Thymus (tissue), 11 donors: Measurements from ENCODE around the gene NME7. TPM values are rescaled to one million over a fixed set of nuclear protein-coding genes. Genes with fewer than 3 reads are reported as not detected.
A peak's percentile ranks its signal among the peaks of the same experiment; 100 is the strongest.

Experiments used
- DNase-seq, 9 donors: peaks; one replicate each; pipeline ENCODE4 v3.0.0-alpha.2; 2013; ENCODE audit warnings: low spot score in 9 of 9, low read depth in 6 of 9, missing footprints in 1 of 9
- H3K27ac ChIP-seq, 2 donors: one replicate each; pipeline ENCODE4 v1.5.1; 2013; ENCODE audit warnings: control low read depth in 1 of 2, low read depth in 1 of 2, low read length in 1 of 2, mild to moderate bottlenecking in 1 of 2, moderate library complexity in 1 of 2
- H3K27me3 ChIP-seq, 2 donors: one replicate each; pipeline ENCODE4 v1.5.1; 2013; ENCODE audit warnings: low read length in 1 of 2; ENCODE audit not compliant: control insufficient read depth in 2 of 2, insufficient read depth in 1 of 2
- H3K36me3 ChIP-seq, 2 donors: one replicate each; pipeline ENCODE4 v1.5.1; 2013; ENCODE audit warnings: low read length in 1 of 2, mild to moderate bottlenecking in 1 of 2, moderate library complexity in 1 of 2; ENCODE audit not compliant: control insufficient read depth in 2 of 2, insufficient read depth in 2 of 2
- H3K4me1 ChIP-seq, 2 donors: one replicate each; pipeline ENCODE4 v1.5.1; 2013; ENCODE audit warnings: low read length in 2 of 2; ENCODE audit not compliant: control insufficient read depth in 2 of 2, insufficient read depth in 2 of 2
- H3K4me3 ChIP-seq, 2 donors: one replicate each; pipeline ENCODE4 v1.5.1; 2013; ENCODE audit warnings: low read length in 2 of 2, control low read depth in 1 of 2, mild to moderate bottlenecking in 1 of 2
- H3K9me3 ChIP-seq, 2 donors: one replicate each; pipeline ENCODE4 v1.5.1; 2013; ENCODE audit warnings: low read length in 1 of 2, mild to moderate bottlenecking in 1 of 2; ENCODE audit not compliant: control insufficient read depth in 2 of 2, insufficient read depth in 1 of 2
- WGBS: extraction: QIAGEN DNeasy Blood & Tissue Kit; methylation state at CpG from one replicate; pipeline ENCODE4 v1.1.7; 2013; 5-methylcytosine and 5-hydroxymethylcytosine counted together
- polyA plus RNA-seq: library from polyadenylated mRNA; stranded (reverse); fragments of 200-250 nt; gene quantifications from one replicate; pipeline ENCODE4 v1.2.3, GENCODE V29; 2013
- total RNA-seq: library from RNA; stranded (reverse); fragments of 120-200 nt; gene quantifications from one replicate; pipeline ENCODE4 v1.2.4, GENCODE V29; 2013
- donor health status: healthy.

The NME7 gene
- total and polyA plus RNA-seq, 2 donors, result 14.9 to 16.1 TPM

DNA sequence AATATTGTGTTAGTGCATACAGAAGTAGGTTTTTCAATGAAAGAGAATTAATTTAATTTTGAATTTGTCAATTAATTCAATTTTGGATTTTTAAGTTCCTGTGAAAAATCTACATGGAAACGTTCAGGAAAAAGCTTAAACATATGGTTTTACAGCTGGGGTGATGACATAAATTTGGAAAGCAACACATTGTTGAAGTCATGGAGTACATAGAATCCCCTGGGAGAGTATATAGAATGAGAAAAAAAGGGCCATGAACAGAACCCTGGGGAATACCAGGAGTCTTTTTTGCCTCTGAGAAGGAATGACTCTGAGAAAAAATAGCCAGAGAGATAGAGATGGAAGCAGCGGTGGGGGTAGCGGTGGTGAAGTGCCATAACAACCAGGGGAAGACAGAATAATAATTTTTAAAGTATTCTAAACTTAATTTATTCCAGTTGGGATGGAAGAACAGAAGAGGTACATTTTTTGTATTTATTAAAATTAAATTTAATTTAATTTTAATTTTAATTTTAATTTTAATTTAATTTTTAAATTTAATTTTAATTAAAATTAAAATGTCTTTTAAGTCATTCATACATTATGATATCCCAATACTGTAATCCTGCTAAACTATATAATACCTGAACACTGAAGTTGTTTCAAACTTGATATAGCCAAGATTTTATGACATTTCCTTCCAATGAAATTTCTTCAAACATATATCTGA is 48.9 kb downstream of the NME7 start:
- Histone ChIP-seq H3K36me3 (no peaks in the 10 kb centered on the region), H3K27ac (no peak overlapping the region), H3K4me1 (no peaks in the 10 kb centered on the region), H3K27me3 (no peaks in the 10 kb centered on the region), H3K9me3 (no peaks in the 10 kb centered on the region), H3K4me3 (no peak overlapping the region)
- DNase-seq, result no peak
- 98% methylated on average over 3 of the region's 3 CpGs for WGBS

GRCh38 chr1:169316556-169316955 is 51.0 kb downstream of the NME7 start:
- H3K36me3 ChIP-seq, result no peaks in the 10 kb centered on the region
- no peaks in the 10 kb centered on the region for H3K27me3 ChIP-seq
- peaks cover 0 to 4% of the 10 kb centered on the region in 2 donors for H3K4me1 ChIP-seq
- no peak overlapping the region for H3K27ac ChIP-seq
- no peak overlapping the region for H3K4me3 ChIP-seq
- no peak for DNase-seq
- no peaks in the 10 kb centered on the region for H3K9me3 ChIP-seq

DNA sequence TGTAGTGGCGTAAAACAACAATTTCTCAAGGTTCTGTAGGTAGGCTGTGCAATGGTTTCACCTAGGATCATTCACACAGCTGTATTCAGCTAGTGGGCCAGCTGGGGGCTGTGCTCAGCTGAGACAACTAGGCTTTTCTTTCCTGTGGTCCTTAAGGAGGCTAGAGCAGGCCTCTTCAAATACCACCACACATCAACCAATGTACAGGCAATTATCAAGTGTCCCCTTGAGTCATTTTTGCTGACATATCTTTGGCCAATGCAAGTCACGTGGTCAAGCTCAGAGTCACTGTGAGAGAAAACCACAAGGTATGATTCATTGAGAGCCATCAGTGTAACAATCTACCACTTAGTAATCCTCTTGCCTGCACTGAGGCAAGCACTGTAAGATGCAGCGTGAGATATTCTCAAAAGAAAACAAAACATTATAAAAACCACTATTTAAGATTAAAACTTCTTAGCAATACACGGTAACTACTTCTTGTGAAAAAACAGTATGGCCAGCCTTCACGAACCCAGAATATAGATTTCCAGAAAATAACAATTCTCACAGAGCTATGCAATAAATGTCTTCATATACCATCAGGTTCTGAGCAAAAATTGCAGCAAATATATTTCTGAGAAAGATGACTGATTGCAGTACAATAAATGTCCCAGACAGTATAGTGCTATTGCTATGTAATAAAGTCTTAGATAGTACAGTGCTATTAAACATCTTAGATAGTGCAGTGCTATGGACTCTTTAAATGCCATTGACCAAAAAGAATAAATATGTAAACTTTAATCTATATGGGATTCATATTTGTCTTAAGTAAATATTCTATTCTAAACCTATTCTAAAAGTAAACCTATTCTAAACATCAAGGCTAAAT is 55.3 kb downstream of the NME7 start:
- H3K4me1 ChIP-seq, result peaks cover 0 to 4% of the 10 kb centered on the region in 2 donors
- peak in 2 of 9 donors; percentile 3 to 36 for DNase-seq
- H3K36me3 ChIP-seq, result no peaks in the 10 kb centered on the region
- WGBS, result 78% methylated on average over 5 of the region's 5 CpGs
- no peaks in the 10 kb centered on the region for H3K9me3 ChIP-seq
- H3K27ac ChIP-seq, result no peak overlapping the region
- no peaks in the 10 kb centered on the region for H3K27me3 ChIP-seq
- no peak overlapping the region for H3K4me3 ChIP-seq

DNA sequence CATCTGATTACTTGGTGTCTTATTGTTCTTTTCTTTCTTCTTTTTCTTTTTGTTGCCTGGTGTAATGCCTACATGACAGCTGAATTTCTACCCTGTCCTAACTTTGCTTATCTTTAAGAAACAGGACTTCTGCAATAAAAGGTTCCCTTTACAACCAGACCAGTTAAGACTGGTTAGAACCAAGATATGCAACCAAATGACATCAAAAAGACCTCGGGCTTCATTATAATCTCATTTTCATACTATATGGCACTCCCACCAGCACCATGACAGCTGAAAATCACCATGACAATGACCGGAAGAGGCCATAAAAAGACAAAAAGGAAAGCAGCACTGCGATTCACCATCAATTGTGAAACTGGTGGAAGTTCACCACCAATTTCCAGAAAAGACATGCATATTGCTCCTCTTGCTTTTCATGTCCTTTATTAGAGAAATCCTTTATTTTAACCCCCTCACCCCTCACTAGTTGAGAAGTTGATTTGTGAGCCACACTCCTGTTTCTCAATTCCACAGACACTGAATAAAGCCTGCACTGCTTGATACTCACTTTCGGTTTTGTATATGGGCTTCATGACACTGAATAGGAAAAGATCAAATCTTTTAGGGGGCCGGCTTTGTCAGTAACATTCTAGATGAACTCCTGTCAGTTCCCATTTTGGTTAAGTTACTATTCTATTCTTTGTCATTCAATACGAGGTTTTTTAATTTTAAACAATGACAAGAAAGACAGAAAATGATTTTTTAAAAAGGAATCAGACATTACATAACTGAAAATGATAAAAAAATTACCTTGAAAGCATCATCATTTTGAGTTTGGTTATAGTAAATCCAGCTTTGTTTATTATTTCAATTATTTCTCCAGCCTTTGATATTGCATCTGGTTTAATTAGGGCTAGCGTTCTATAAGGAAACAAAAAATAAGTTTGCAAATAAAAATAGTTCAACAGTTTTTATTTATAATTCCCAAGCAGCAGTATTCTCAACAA is 58.1 kb downstream of the NME7 start:
- H3K27me3 ChIP-seq, result no peaks in the 10 kb centered on the region
- H3K36me3 ChIP-seq, result no peaks in the 10 kb centered on the region
- H3K27ac ChIP-seq, result no peak overlapping the region
- peak in 3 of 9 donors; percentile 16 to 53 (median 17) for DNase-seq
- H3K9me3 ChIP-seq, result no peaks in the 10 kb centered on the region
- peaks cover 0 to 4% of the 10 kb centered on the region in 2 donors for H3K4me1 ChIP-seq
- 21% methylated on average over 7 of the region's 7 CpGs for WGBS
- peak overlapping the region in 1 of 2 donors; percentile 3 for H3K4me3 ChIP-seq

- Histone ChIP-seq H3K9me3 (no peaks in the 10 kb centered on the region), H3K36me3 (no peaks in the 10 kb centered on the region), H3K27ac (no peak overlapping the region), H3K4me3 (no peak overlapping the region), H3K4me1 (peaks cover 0 to 4% of the 10 kb centered on the region in 2 donors), H3K27me3 (no peaks in the 10 kb centered on the region)
- no peak for DNase-seq
- WGBS, result 99% methylated on average over 2 of the region's 2 CpGs
These were observed 59.1 kb downstream of the NME7 start for GRCh38 chr1:169308313-169309039.

DNA sequence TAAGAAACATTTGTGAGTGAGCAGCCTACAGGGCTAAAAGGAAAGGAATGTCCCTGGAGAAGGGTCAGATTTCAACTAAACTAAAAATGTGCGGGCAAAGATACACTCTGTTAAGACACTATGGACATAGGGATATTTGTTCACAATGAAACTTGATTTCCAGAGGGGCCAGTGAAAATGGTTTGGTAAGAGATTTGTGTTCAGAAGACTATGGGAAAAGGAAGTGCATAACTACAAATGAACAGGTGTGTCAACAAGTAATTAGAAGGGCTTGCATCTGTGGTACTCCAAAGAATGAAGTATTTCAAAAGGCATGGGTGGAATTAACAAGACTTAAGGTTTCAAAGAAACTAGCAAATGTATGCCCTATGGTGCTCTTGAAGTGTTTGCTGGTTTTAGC is 60.4 kb downstream of the NME7 start:
- DNase-seq, result no peak
- Histone ChIP-seq H3K4me3 (no peak overlapping the region), H3K36me3 (no peaks in the 10 kb centered on the region), H3K4me1 (peaks cover 0 to 2% of the 10 kb centered on the region in 2 donors), H3K27me3 (no peaks in the 10 kb centered on the region), H3K27ac (no peak overlapping the region), H3K9me3 (no peaks in the 10 kb centered on the region)
- WGBS, result 95% methylated on average over 1 of the region's 1 CpG

DNA sequence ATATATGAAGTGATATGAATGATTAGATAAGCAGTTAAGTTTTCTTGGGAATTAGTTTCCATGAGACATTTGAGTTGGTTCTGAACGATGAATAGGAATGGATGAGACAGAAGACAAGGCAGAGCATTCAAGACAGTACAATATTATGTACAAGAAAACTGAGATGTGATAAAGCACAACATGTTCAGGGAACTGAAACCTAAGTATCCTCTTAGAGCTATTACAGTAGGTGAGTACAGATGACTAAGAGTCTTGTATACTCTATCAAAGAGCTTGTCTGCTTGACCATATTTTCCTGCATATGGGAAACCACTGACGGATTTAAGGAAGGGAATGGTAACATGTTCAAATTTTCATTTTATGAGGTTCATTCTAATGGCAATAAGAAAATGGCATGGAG is 61.6 kb downstream of the NME7 start:
- no peaks in the 10 kb centered on the region for H3K4me1 ChIP-seq
- H3K27ac ChIP-seq, result no peak overlapping the region
- WGBS, result 99% methylated on average over 2 of the region's 2 CpGs
- no peaks in the 10 kb centered on the region for H3K36me3 ChIP-seq
- no peaks in the 10 kb centered on the region for H3K27me3 ChIP-seq
- H3K4me3 ChIP-seq, result no peak overlapping the region
- H3K9me3 ChIP-seq, result no peaks in the 10 kb centered on the region
- DNase-seq, result no peak

DNA sequence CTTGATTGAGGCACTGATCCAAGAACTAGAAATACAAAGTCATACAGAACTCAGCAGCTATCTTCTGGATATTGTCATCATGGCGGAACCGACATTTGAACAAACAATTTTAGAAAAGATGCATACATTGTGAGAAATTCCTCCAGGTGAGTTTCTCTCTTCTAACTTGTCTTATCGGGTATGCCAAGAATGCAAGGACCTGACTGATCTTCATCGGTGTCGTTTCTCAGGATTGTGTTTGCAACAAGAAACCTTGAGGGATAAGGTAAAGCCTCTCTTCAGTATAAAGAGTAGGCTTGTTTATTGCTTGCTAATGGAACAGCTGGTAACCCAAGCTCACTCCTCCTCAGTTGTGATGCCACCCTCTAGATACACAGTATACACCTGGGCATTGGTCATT is 62.2 kb downstream of the NME7 start:
- Histone ChIP-seq H3K27ac (no peak overlapping the region), H3K9me3 (no peaks in the 10 kb centered on the region), H3K4me3 (no peak overlapping the region), H3K27me3 (no peaks in the 10 kb centered on the region), H3K36me3 (no peaks in the 10 kb centered on the region), H3K4me1 (no peaks in the 10 kb centered on the region)
- WGBS, result 97% methylated on average over 5 of the region's 5 CpGs
- no peak for DNase-seq
